ENCODE measurements around the gene DYNLRB1.

Gene DYNLRB1

GRCh38 chr20:34579979-34580940 lies 64.0 kb downstream of the DYNLRB1 start:
- no peak for DNase-seq

GRCh38 chr20:34581341-34582184 lies 65.3 kb downstream of the DYNLRB1 start:
- peak in 1 of 2 donors; percentile 45 for DNase-seq

- no peak for DNase-seq
Observed at GRCh38 chr20:34582221-34582620, 66.0 kb downstream of the DYNLRB1 start.

- no peak for DNase-seq
Observed at GRCh38 chr20:34582911-34583310, 66.7 kb downstream of the DYNLRB1 start.

- DNase-seq, result no peak
Observed at GRCh38 chr20:34583544-34583943, 67.3 kb downstream of the DYNLRB1 start.

GRCh38 chr20:34585019-34585418 lies 68.8 kb downstream of the DYNLRB1 start:
- no peak for DNase-seq

GRCh38 chr20:34586488-34587163 lies 70.4 kb downstream of the DYNLRB1 start:
- no peak for DNase-seq

All from inflammatory macrophage treated with lipopolysaccharide for 1 hour (primary cell).